OCI-LY7 (cell line): ENCODE results near the gene ABO.
"Not testable (repeated sequence)": the region's sequence is repeated elsewhere in the genome, so short reads cannot be mapped to it uniquely, and the experiment has no call there.

Experiments used
- CTCF ChIP-seq: fragments of 200-600 bp; sonication (generic); conservative IDR thresholded peaks from 2 replicates; pipeline ENCODE4 v1.5.1; 2014; ENCODE audit warnings: mild to moderate bottlenecking, antibody characterized with exemption, low read length, moderate library complexity, mixed read lengths
- EZH2phosphoT487 ChIP-seq: fragments of 200-600 bp; sonication (generic); IDR thresholded peaks from 2 replicates; pipeline ENCODE4 v1.6.1; 2018; ENCODE audit warnings: low read depth, borderline replicate concordance, mild to moderate bottlenecking, mixed run types, antibody characterized with exemption, low read length, moderate library complexity, mixed read lengths

- TF ChIP-seq CTCF, EZH2phosphoT487: not testable (repeated sequence)
Measured at GRCh38 chr9:133223159-133223756, 51.7 kb downstream of the ABO start.
